Muscle layer of duodenum (tissue), 2 donors: ENCODE data around the gene SNX22.
"Not testable (repeated sequence)": the region's sequence is repeated elsewhere in the genome, so short reads cannot be mapped to it uniquely, and the experiment has no call there.

Source experiments
- H3K27ac ChIP-seq: one replicate; pipeline ENCODE4 v1.7.0; 2013; ENCODE audit warnings: mild to moderate bottlenecking, low read length
- H3K27me3 ChIP-seq: one replicate; pipeline ENCODE4 v1.7.0; 2013; ENCODE audit warnings: low read depth, mild to moderate bottlenecking, control low read depth, low read length
- H3K36me3 ChIP-seq, 2 donors: one replicate each; pipeline ENCODE4 v1.7.0; 2013; ENCODE audit warnings: low read length in 2 of 2, control low read depth in 1 of 2, mild to moderate bottlenecking in 1 of 2; ENCODE audit not compliant: insufficient read depth in 2 of 2, control insufficient read depth in 1 of 2
- H3K4me1 ChIP-seq, 2 donors: one replicate each; pipeline ENCODE4 v1.7.0; 2013; ENCODE audit warnings: low read length in 2 of 2, mild to moderate bottlenecking in 2 of 2, control low read depth in 1 of 2, moderate library complexity in 1 of 2; ENCODE audit not compliant: insufficient read depth in 2 of 2, control insufficient read depth in 1 of 2
- H3K4me3 ChIP-seq, 2 donors: one replicate each; pipeline ENCODE4 v1.7.0; 2013; ENCODE audit warnings: low read length in 2 of 2, low read depth in 1 of 2, mild to moderate bottlenecking in 1 of 2
- H3K9me3 ChIP-seq, 2 donors: one replicate each; pipeline ENCODE4 v1.7.0; 2013; ENCODE audit warnings: low read length in 2 of 2, control low read depth in 1 of 2, mild to moderate bottlenecking in 1 of 2; ENCODE audit not compliant: control insufficient read depth in 1 of 2
- donor health status: healthy.

SNX22 gene

DNA sequence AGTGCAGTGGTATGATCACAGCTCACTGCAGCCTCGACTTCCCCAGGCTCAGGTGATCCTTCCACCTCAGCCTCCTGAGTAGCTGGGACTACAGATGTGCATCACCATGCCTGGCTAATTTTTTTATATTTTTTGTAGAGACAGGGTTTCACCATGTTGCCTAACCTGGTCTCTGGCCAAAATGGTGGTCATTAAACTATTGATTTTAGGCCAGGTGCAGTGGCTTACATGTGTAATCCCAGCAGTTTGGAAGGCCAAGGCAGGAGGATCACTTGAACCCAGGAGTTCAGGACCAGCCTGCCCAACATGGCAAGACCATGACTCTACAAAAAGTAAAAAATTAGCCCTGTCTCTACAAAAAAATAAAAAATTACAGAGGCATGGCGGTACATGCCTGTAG, 31.2 kb upstream of the SNX22 start:
- not testable (repeated sequence) for H3K4me3 ChIP-seq, H3K27me3 ChIP-seq, H3K27ac ChIP-seq, H3K9me3 ChIP-seq, H3K4me1 ChIP-seq
- H3K36me3 ChIP-seq: peaks cover 74 to 89% of the 10 kb centered on the region in 2 donors

GRCh38 chr15:64121614-64122013, 29.9 kb upstream of the SNX22 start:
- H3K9me3 ChIP-seq: no peaks in the 10 kb centered on the region
- H3K27ac ChIP-seq: no peak overlapping the region
- no peaks in the 10 kb centered on the region for H3K27me3 ChIP-seq
- no peaks in the 10 kb centered on the region for H3K4me1 ChIP-seq
- peaks cover 69 to 85% of the 10 kb centered on the region in 2 donors for H3K36me3 ChIP-seq
- no peak overlapping the region for H3K4me3 ChIP-seq

- Histone ChIP-seq H3K27me3 (no peaks in the 10 kb centered on the region), H3K4me1 (no peaks in the 10 kb centered on the region), H3K36me3 (peaks cover 74 to 86% of the 10 kb centered on the region in 2 donors), H3K27ac (no peak overlapping the region), H3K4me3 (no peak overlapping the region), H3K9me3 (no peaks in the 10 kb centered on the region)
These were observed 29.1 kb upstream of the SNX22 start for GRCh38 chr15:64122444-64122843.

- Histone ChIP-seq H3K4me1 (no peaks in the 10 kb centered on the region), H3K4me3 (no peak overlapping the region), H3K36me3 (peaks cover 75 to 86% of the 10 kb centered on the region in 2 donors), H3K27ac (no peak overlapping the region), H3K9me3 (no peaks in the 10 kb centered on the region), H3K27me3 (no peaks in the 10 kb centered on the region)
These were observed 28.6 kb upstream of the SNX22 start for GRCh38 chr15:64122936-64123351.

- no peak overlapping the region for H3K27ac ChIP-seq
- H3K4me1 ChIP-seq: no peaks in the 10 kb centered on the region
- H3K9me3 ChIP-seq: no peaks in the 10 kb centered on the region
- no peaks in the 10 kb centered on the region for H3K27me3 ChIP-seq
- H3K4me3 ChIP-seq: no peak overlapping the region
- peaks cover 79 to 84% of the 10 kb centered on the region in 2 donors for H3K36me3 ChIP-seq
These were observed 25.6 kb upstream of the SNX22 start for GRCh38 chr15:64125978-64126377.

DNA sequence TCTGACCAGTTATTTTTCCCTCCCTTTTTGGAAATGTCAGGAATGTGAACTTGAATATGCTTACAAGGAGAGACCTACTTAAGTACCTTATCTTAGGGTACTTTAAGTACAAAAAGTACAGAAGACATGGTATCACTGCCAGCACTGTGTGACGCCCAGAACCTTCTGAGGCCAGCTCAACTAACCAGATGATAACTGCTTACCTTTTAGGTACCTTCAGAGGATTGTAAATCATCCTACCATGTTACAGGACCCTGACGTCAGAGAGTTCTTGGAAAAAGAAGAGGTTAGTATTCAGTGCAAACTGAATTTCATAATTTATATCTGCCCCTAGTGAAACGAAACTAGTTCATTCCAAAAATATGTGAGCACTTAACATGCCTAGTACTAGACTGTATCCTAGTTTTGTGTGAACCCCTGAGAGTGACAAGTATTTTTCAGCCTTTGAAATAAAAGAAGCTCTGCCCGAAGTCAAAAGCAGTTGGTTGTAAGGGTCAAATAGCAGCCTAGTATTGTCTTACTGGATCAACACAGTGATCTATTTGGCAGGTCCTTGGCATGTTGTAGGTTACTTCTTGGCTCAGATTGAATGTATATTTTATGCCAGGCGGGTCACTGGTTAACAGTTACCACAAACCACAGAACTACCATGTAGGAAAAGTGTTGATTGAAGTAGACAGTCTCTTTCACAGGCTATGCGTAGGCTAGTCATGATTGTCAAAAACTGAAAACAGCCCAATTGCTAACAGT, 23.8 kb upstream of the SNX22 start:
- H3K4me3 ChIP-seq: no peak overlapping the region
- no peaks in the 10 kb centered on the region for H3K9me3 ChIP-seq
- no peaks in the 10 kb centered on the region for H3K27me3 ChIP-seq
- peaks cover 80 to 87% of the 10 kb centered on the region in 2 donors for H3K36me3 ChIP-seq
- no peaks in the 10 kb centered on the region for H3K4me1 ChIP-seq
- H3K27ac ChIP-seq: no peak overlapping the region

DNA sequence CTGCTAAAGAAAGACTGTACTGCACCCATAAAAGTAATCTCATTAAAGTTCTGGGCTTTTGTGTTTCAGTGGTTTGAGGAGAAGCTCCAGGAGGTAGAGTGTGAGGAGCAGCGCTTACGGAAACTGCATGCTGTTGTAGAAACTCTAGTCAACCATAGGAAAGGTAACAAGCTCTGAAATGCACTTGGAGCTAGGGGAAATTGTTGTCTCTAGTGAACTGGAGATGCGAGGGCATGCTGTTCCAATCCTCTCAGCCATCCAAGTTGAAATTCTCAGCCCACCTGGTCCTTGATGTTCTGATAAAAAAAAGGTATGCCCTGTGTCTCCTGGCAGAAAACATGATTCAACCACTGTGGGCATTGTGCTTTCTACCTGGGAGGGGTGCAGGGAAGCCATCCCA, 21.4 kb upstream of the SNX22 start:
- Histone ChIP-seq H3K4me3 (no peak overlapping the region), H3K4me1 (peaks cover 0 to 10% of the 10 kb centered on the region in 2 donors), H3K27ac (no peak overlapping the region), H3K36me3 (peaks cover 72 to 91% of the 10 kb centered on the region in 2 donors), H3K9me3 (no peaks in the 10 kb centered on the region), H3K27me3 (no peaks in the 10 kb centered on the region)

DNA sequence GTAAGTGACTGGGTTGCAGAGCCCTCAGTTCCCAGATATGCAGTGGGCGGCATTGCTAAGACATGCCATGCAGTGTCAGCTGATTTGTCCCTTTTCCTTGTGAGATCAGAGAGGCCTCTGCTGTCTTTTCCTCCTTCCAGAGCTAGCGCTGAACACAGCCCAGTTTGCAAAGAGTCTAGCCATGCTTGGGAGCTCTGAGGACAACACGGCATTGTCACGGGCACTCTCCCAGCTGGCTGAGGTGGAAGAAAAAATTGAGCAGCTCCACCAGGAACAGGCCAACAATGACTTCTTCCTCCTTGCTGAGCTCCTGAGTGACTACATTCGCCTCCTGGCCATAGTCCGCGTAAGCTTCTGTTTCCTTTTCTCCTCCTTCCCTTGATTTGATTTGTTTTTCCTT, 20.0 kb upstream of the SNX22 start:
- H3K27me3 ChIP-seq: no peaks in the 10 kb centered on the region
- H3K4me3 ChIP-seq: no peak overlapping the region
- H3K9me3 ChIP-seq: no peaks in the 10 kb centered on the region
- H3K27ac ChIP-seq: no peak overlapping the region
- H3K4me1 ChIP-seq: peaks cover 0 to 10% of the 10 kb centered on the region in 2 donors
- H3K36me3 ChIP-seq: peaks cover 72 to 94% of the 10 kb centered on the region in 2 donors

- peaks cover 74 to 94% of the 10 kb centered on the region in 2 donors for H3K36me3 ChIP-seq
- H3K27me3 ChIP-seq: no peaks in the 10 kb centered on the region
- H3K27ac ChIP-seq: no peak overlapping the region
- no peaks in the 10 kb centered on the region for H3K9me3 ChIP-seq
- H3K4me1 ChIP-seq: peaks cover 0 to 10% of the 10 kb centered on the region in 2 donors
- no peak overlapping the region for H3K4me3 ChIP-seq
These were observed 19.3 kb upstream of the SNX22 start for GRCh38 chr15:64132217-64132616.

DNA sequence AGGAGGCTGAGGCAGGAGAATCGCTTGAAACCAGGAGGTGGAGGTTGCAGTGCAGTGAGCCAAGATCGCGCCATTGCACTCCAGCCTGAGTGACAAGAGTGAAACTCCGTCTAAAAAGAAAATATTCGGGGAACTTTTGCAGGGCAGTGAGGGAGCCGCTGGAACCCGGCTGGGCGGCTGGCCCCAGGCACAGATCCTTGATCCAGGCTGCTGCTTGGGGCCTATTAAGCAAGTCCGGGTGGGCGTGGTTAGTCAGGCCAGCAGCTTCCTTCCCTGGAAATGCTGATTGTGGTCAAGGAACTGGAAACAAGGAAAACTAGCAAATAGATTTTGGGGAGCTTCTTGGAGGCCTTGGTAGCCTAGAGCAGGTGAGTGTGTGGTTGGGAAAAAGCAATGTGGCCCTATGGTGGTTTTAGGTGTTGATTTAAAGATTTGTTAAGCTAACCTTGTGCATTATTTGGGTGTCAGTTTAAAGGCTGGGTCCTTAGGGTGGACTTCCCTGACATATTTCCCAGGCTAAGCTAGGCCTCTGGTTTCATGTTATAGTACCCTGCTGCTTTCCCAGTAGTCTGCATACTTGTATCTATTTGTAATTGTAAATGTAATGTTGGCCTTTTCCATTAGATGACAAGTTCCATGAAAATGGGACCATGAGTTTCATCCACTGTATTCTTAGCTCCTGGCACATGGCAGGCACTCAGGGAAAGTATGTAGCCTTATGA, 17.7 kb upstream of the SNX22 start:
- no peaks in the 10 kb centered on the region for H3K27me3 ChIP-seq
- no peak overlapping the region for H3K27ac ChIP-seq
- H3K9me3 ChIP-seq: no peaks in the 10 kb centered on the region
- no peak overlapping the region for H3K4me3 ChIP-seq
- peaks cover 72 to 93% of the 10 kb centered on the region in 2 donors for H3K36me3 ChIP-seq
- H3K4me1 ChIP-seq: peaks cover 0 to 10% of the 10 kb centered on the region in 2 donors

DNA sequence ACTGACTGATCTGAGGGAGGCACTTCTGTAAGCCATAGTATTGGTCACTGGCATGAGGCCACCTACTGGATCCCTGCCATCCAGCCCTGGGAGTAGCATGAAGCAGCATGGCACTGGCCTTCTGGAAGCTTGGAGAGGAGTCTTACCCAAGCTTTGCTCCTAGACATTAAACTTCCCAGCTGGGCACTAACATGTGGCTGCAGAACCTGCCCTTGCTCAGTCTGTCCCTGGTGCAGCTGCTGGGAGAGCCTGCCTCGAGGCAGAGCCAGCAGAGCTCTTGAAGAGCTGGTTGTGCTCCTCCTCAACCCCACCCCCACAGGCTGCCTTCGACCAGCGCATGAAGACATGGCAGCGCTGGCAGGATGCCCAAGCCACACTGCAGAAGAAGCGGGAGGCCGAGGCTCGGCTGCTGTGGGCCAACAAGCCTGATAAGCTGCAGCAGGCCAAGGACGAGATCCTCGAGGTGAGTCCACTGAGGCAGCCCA, 17.1 kb upstream of the SNX22 start:
- Histone ChIP-seq H3K4me3 (no peak overlapping the region), H3K36me3 (peaks cover 69 to 91% of the 10 kb centered on the region in 2 donors), H3K27ac (no peak overlapping the region), H3K9me3 (no peaks in the 10 kb centered on the region), H3K27me3 (no peaks in the 10 kb centered on the region), H3K4me1 (peaks cover 0 to 10% of the 10 kb centered on the region in 2 donors)
